Peyer's patch (tissue), 4 donors: Measurements from ENCODE around the gene PLEKHM3. TPM values are rescaled to one million over a fixed set of nuclear protein-coding genes. Genes with fewer than 3 reads are reported as not detected.
"Not testable (repeated sequence)": the region's sequence is repeated elsewhere in the genome, so short reads cannot be mapped to it uniquely, and the experiment has no call there.

ENCODE experiments used
- DNase-seq, 3 donors: peaks; one replicate each; pipeline ENCODE4 v3.0.0-alpha.2; 2017 to 2019
- H3K27ac ChIP-seq, 4 donors: fragments of 200-600 bp; sonication (generic); one replicate each; pipeline ENCODE4 v1.5.1; 2016 to 2019
- H3K27me3 ChIP-seq, 2 donors: fragments of 200-600 bp; sonication (generic); one replicate each; pipeline ENCODE4 v1.5.1; 2019
- H3K36me3 ChIP-seq, 3 donors: fragments of 200-600 bp; sonication (generic); one replicate each; pipeline ENCODE4 v1.5.1; 2016 to 2019
- H3K4me1 ChIP-seq, 4 donors: fragments of 200-600 bp; sonication (generic); one replicate each; pipeline ENCODE4 v1.5.1; 2016 to 2019
- H3K4me3 ChIP-seq, 4 donors: fragments of 200-600 bp; sonication (generic); 1 replicate in 3 of 4; 2 replicates in 1 of 4; pipeline ENCODE4 v1.5.1; 2016 to 2019; ENCODE audit warnings: mild to moderate bottlenecking in 1 of 4
- H3K9me3 ChIP-seq, 4 donors: fragments of 200-600 bp; sonication (generic); one replicate each; pipeline ENCODE4 v1.5.1; 2016 to 2019; ENCODE audit warnings: mild to moderate bottlenecking in 1 of 4
- CTCF ChIP-seq, 6 experiments: fragments of 450-650 bp in 4 of 6; fragments of 200-600 bp in 2 of 6; sonication (generic) in 1 of 6; IDR thresholded peaks; one replicate each; pipeline ENCODE4 v1.5.1; 2017 to 2019; ENCODE audit warnings: antibody characterized with exemption in 6 of 6, mild to moderate bottlenecking in 3 of 6, moderate library complexity in 1 of 6
- POLR2A ChIP-seq, 2 donors: fragments of 450-650 bp; IDR thresholded peaks; one replicate each; pipeline ENCODE4 v1.5.1; 2017; ENCODE audit warnings: antibody characterized with exemption in 2 of 2, mild to moderate bottlenecking in 2 of 2, moderate library complexity in 2 of 2
- total RNA-seq, 4 donors: library from RNA; depleted of rRNA; stranded (reverse); fragments of >200 nt; gene quantifications; one replicate each; pipeline ENCODE4 v1.1.0, GENCODE V29; 2016

The PLEKHM3 gene
- total RNA-seq, 4 donors from 2014 or later = 14.4 to 45.4 (median 22.7) TPM

DNA sequence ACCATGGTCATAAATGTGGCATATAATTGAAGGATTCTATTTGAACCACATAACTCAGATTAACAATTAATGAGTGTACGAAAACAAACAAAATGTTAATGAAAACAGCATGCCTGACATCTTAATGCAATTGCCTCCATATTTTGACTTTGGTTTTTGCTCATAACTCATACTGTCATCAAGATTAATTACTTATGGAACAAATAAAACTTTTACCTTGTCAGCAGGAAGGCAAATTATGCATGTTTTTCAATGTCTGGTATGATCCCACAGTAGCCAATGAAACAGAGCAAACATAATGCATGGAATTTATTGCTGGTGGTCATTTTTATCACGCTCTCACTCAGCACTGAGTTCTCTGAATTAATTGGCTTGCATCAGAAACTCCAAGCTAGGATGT, 5.1 kb downstream of the PLEKHM3 start:
- no peak for DNase-seq
- H3K27ac ChIP-seq = no peak overlapping the region
- peaks cover 0 to 24% (median 1%) of the 10 kb centered on the region in 4 donors for H3K4me1 ChIP-seq

DNA sequence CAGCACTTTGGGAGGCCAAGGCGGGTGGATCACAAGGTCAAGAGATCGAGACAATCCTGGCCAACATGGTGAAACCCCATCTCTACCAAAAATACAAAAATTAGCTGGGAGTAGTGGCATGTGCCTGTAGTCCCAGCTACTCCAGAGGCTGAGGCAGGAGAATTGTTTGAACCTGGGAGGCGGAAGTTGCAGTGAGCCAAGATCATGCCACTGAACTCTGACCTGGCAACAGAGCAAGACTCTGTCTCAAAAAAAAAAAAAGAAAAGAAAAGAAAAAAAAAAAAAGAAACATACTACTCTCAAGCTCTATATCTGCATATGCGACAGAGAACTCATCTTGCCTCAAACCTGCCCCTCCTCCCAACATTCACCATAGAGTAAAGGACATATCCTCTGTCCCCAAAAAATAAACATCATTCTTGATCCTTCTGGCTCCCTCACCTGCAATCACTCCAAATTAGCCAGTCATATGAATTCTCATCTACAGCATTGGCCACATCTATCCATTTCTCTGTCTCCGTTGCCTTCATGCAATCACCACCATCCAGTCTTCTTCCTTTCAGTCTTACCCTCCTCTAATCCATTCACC, 7.1 kb downstream of the PLEKHM3 start:
- H3K36me3 ChIP-seq, H3K27me3 ChIP-seq, H3K9me3 ChIP-seq, H3K4me3 ChIP-seq, DNase-seq: not testable (repeated sequence)
- peaks cover 0 to 32% (median 0%) of the 10 kb centered on the region in 4 donors for H3K4me1 ChIP-seq
- peak overlapping the region in 1 of 4 donors; percentile 25 for H3K27ac ChIP-seq

More for the DNA sequence above, 5.1 kb downstream of the PLEKHM3 start:
- no peak for TF ChIP-seq POLR2A (IDR thresholded peaks at IDR 0.05)
- TF ChIP-seq CTCF (IDR thresholded peaks at IDR 0.05) = no peak
- no peak overlapping the region for H3K4me3 ChIP-seq
- H3K36me3 ChIP-seq = no peaks in the 10 kb centered on the region
- H3K27me3 ChIP-seq = no peaks in the 10 kb centered on the region
- no peaks in the 10 kb centered on the region for H3K9me3 ChIP-seq

DNA sequence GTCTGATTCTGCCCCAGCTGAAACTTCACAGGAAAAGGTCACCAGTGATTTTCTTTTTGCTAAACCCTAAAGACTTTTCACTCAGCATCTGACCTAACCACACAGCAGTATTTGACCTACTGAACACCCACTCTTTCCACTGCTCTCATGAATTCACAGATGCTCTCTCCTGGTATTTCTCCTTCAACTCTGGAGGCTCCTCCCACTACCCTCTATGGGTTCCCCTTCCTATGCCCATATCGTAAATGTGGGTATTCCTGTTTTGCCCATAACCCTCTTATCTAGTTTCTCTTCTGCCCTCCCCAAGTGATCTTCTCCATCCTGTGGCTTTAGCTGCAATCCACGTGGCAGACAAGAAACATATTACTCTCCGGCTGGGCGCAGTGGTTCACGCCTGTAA, 7.6 kb downstream of the PLEKHM3 start:
- Histone ChIP-seq H3K27me3 (no peaks in the 10 kb centered on the region), H3K27ac (peak overlapping the region in 1 of 4 donors; percentile 25), H3K9me3 (no peaks in the 10 kb centered on the region), H3K36me3 (no peaks in the 10 kb centered on the region), H3K4me1 (peaks cover 0 to 36% (median 0%) of the 10 kb centered on the region in 4 donors), H3K4me3 (no peak overlapping the region)
- DNase-seq = no peak
- TF ChIP-seq CTCF (IDR thresholded peaks at IDR 0.05) (no peak), POLR2A (IDR thresholded peaks at IDR 0.05) (no peak)

- Histone ChIP-seq H3K36me3 (no peaks in the 10 kb centered on the region), H3K27me3 (no peaks in the 10 kb centered on the region), H3K4me3 (no peak overlapping the region), H3K4me1 (peaks cover 0 to 36% (median 0%) of the 10 kb centered on the region in 4 donors), H3K27ac (no peak overlapping the region), H3K9me3 (no peaks in the 10 kb centered on the region)
- TF ChIP-seq POLR2A (IDR thresholded peaks at IDR 0.05) = no peak
- TF ChIP-seq CTCF (IDR thresholded peaks at IDR 0.05) = no peak
- no peak for DNase-seq
Observed at GRCh38 chr2:208015475-208015874, 9.9 kb downstream of the PLEKHM3 start.

DNA sequence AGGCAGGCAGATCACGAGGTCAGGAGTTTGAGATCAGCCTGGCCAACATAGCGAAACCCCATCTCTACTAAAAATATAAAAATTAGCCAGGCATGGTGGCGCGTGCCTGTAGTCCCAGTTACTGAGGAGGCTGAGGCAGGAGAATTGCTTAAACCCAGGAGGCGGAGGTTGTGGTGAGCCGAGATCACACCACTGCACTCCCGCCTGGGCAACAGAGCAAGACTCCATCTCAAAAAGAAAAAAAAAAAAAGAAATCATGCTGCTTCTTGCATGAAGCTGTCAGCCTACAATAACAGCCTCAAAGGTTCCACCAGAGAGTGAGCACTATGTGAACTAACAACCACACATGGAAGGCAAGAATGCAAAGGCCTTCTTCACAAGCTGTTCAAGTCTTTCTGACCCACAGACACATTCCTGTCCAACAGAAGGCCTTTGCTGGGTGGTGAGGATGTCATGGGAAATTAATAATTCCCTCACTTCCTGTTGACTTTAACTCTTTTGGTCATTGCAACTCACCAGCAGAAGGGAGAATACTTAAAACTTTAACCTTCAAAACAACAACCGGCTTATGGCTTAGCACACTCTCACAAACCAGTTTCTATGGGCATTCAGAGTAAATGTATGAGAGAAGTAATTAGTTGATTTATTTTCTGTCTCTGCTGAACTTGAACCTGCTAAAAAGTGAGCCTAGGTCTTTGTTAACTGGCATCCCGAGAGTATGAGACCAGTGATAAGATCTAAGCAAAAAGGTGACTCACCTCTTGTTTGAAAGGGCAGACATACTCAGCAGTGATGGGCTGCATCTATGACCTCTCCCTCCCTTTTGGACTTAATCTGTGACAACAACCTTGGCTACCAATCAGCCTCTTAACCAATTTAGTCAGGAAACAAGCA, 11.8 kb downstream of the PLEKHM3 start:
- Histone ChIP-seq H3K4me3 (no peak overlapping the region), H3K9me3 (no peaks in the 10 kb centered on the region), H3K4me1 (peaks cover 0 to 34% (median 0%) of the 10 kb centered on the region in 4 donors), H3K27ac (peak overlapping the region in 1 of 4 donors; percentile 55), H3K27me3 (no peaks in the 10 kb centered on the region), H3K36me3 (no peaks in the 10 kb centered on the region)
- no peak for DNase-seq
- TF ChIP-seq POLR2A (IDR thresholded peaks at IDR 0.05) (no peak), CTCF (IDR thresholded peaks at IDR 0.05) (no peak)

DNA sequence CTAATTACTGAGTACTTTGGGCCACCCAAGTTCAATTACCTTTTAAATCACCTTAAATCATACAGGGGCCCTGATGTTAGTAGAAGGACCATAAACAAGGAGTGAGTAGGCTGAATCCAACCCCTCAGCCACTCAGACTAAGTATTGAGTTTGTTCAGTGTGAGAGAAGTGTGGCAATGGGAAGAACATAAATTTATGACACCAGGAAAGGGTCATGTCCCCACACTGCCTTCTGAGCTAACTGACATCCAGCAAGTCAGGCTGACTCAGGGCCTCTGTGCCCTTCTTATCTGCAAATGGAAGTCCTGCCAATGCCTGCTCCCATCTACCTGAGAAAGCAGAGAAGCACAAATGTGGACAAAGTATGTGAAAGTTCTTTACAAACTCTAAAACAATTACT, 12.9 kb downstream of the PLEKHM3 start:
- Histone ChIP-seq H3K4me1 (peaks cover 0 to 23% (median 0%) of the 10 kb centered on the region in 4 donors), H3K27ac (no peak overlapping the region), H3K36me3 (no peaks in the 10 kb centered on the region), H3K4me3 (no peak overlapping the region), H3K9me3 (no peaks in the 10 kb centered on the region), H3K27me3 (no peaks in the 10 kb centered on the region)
- DNase-seq = peak in 1 of 3 donors; percentile 64
- no peak for TF ChIP-seq POLR2A (IDR thresholded peaks at IDR 0.05)
- no peak for TF ChIP-seq CTCF (IDR thresholded peaks at IDR 0.05)
